Measurements from ENCODE around the gene C4orf54.

DNA sequence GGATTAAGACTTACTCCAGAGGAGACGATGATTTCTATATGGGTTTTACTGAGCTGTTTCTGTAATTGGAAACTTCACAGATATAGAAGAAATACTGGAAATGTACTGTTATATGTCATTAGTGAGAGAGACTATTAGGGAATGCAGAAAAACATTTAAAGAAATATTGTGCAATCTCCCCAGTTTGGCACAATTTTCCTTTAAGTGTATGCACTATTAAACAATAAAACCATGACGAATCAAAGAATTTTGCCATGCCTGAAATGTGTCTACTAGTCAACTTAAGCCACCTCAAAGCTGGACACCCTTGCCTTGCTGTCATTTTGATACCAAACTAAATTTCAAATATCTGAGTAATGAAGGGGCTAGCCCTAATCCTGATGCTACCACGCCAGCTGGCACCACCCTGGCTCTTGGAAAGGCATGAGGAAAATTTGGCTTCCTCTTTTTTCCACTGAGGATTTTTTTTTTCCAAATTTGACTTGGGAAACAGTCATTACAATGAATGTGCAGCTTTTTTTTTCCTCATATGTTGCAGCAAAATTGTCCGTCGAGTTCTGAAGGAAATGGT, 46.9 kb downstream of the C4orf54 start:
- TF ChIP-seq, protein P1, sequence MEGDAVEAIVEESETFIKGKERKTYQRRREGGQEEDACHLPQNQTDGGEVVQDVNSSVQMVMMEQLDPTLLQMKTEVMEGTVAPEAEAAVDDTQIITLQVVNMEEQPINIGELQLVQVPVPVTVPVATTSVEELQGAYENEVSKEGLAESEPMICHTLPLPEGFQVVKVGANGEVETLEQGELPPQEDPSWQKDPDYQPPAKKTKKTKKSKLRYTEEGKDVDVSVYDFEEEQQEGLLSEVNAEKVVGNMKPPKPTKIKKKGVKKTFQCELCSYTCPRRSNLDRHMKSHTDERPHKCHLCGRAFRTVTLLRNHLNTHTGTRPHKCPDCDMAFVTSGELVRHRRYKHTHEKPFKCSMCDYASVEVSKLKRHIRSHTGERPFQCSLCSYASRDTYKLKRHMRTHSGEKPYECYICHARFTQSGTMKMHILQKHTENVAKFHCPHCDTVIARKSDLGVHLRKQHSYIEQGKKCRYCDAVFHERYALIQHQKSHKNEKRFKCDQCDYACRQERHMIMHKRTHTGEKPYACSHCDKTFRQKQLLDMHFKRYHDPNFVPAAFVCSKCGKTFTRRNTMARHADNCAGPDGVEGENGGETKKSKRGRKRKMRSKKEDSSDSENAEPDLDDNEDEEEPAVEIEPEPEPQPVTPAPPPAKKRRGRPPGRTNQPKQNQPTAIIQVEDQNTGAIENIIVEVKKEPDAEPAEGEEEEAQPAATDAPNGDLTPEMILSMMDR (IDR thresholded peaks at IDR 0.05): no peak
- no peak for TF ChIP-seq POLR2A (IDR thresholded peaks at IDR 0.05)
- no peak for TF ChIP-seq POLR2AphosphoS5 (IDR thresholded peaks at IDR 0.05)

All from prostate gland (tissue), 2 donors.